GM21447 (cell line): ENCODE data around the gene BORCS6.

ENCODE experiments used
- ATAC-seq: cut with Tn5 transposase; IDR thresholded peaks from one replicate; pipeline ENCODE4 v1.9.1; 2021; ENCODE audit not compliant: unreplicated experiment

Gene BORCS6

GRCh38 chr17:8143581-8144400 lies 46.2 kb downstream of the BORCS6 start:
- ATAC-seq = no peak

GRCh38 chr17:8142887-8143580 lies 46.9 kb downstream of the BORCS6 start:
- ATAC-seq = no peak

GRCh38 chr17:8142158-8142886 lies 47.7 kb downstream of the BORCS6 start:
- ATAC-seq = no peak

GRCh38 chr17:8141741-8142140 lies 48.2 kb downstream of the BORCS6 start:
- ATAC-seq = no peak

- no peak for ATAC-seq
Observed at GRCh38 chr17:8141045-8141444, 48.9 kb downstream of the BORCS6 start.

- no peak for ATAC-seq
Observed at GRCh38 chr17:8140065-8141029, 49.6 kb downstream of the BORCS6 start.

GRCh38 chr17:8138672-8139371 lies 51.2 kb downstream of the BORCS6 start:
- ATAC-seq = peak; percentile 71

- ATAC-seq = no peak
Observed at GRCh38 chr17:8138374-8138671, 51.7 kb downstream of the BORCS6 start.
